SU-DHL-6 (cell line): ENCODE results near the gene HDGF.

ENCODE experiments used
- H2AFZ ChIP-seq: fragments of 200-600 bp; sonication (generic); 2 replicates; pipeline ENCODE4 v1.6.1; 2014; ENCODE audit warnings: low read depth, mild to moderate bottlenecking, moderate library complexity, mixed read lengths, antibody characterized with exemption, low read length; ENCODE audit not compliant: severe bottlenecking
- H3F3A ChIP-seq: fragments of 200-600 bp; shearing (Covaris generic); 2 replicates; pipeline ENCODE4 v1.6.0; 2016; ENCODE audit warnings: antibody characterized with exemption, mild to moderate bottlenecking; ENCODE audit not compliant: insufficient read depth
- H3K27ac ChIP-seq: fragments of 200-600 bp; sonication (generic); 2 replicates; pipeline ENCODE4 v1.5.1; 2016; ENCODE audit warnings: low read depth, mild to moderate bottlenecking, low read length, moderate library complexity, mixed read lengths
- H3K27me3 ChIP-seq: fragments of 200-600 bp; sonication (generic), shearing (Covaris generic); 2 replicates; pipeline ENCODE4 v1.6.0; 2014; ENCODE audit warnings: mild to moderate bottlenecking, low read length
- H3K36me3 ChIP-seq: fragments of 200-600 bp; sonication (generic); 2 replicates; pipeline ENCODE4 v1.6.1; 2014; ENCODE audit warnings: mild to moderate bottlenecking, low read length, mixed read lengths
- H3K4me2 ChIP-seq: fragments of 300-600, 200-600 bp; shearing (Covaris generic), sonication (generic); 2 replicates; pipeline ENCODE4 v1.6.0; 2014; ENCODE audit warnings: low read length, low read depth, mild to moderate bottlenecking; ENCODE audit not compliant: poor library complexity, severe bottlenecking
- H3K4me3 ChIP-seq: fragments of 200-600 bp; sonication (generic); 2 replicates; pipeline ENCODE4 v1.5.1; 2014; ENCODE audit warnings: antibody characterized with exemption, low read length, mild to moderate bottlenecking, mixed read lengths; ENCODE audit not compliant: insufficient read depth, poor library complexity, severe bottlenecking
- H3K79me2 ChIP-seq: fragments of 200-600 bp; sonication (generic); 2 replicates; pipeline ENCODE4 v1.6.1; 2014; ENCODE audit warnings: mild to moderate bottlenecking, low read length, moderate library complexity; ENCODE audit not compliant: insufficient read depth
- H3K9ac ChIP-seq: fragments of 200-600 bp; sonication (generic); 2 replicates; pipeline ENCODE4 v1.7.0; 2014; ENCODE audit warnings: mild to moderate bottlenecking, low read length
- H3K9me2 ChIP-seq: fragments of 200-600 bp; sonication (generic); replicated peaks from 2 replicates; pipeline ENCODE4 v1.6.1; 2014; ENCODE audit warnings: low read length; ENCODE audit not compliant: insufficient read depth
- H3K9me3 ChIP-seq: fragments of 200-600 bp; sonication (generic); 2 replicates; pipeline ENCODE4 v1.6.1; 2014; ENCODE audit warnings: low read length, mixed read lengths; ENCODE audit not compliant: insufficient read depth
- H4K20me1 ChIP-seq: fragments of 200-600 bp; sonication (generic); 2 replicates; pipeline ENCODE4 v1.6.1; 2014; ENCODE audit warnings: low read depth, mild to moderate bottlenecking, antibody characterized with exemption, low read length, moderate library complexity, mixed read lengths
- CTCF ChIP-seq: fragments of 200-600 bp; sonication (generic); IDR thresholded peaks from one replicate; pipeline ENCODE4 v1.5.1; 2017; ENCODE audit warnings: antibody characterized with exemption, mild to moderate bottlenecking, low read length, moderate library complexity; ENCODE audit not compliant: insufficient read depth, poor library complexity, severe bottlenecking
- EZH2phosphoT487 ChIP-seq: fragments of 200-600 bp; sonication (generic), shearing (Covaris generic); conservative IDR thresholded peaks from 2 replicates; pipeline ENCODE4 v1.6.1; 2018; ENCODE audit warnings: mild to moderate bottlenecking, antibody characterized with exemption, low read length, moderate library complexity, mixed read lengths

Gene HDGF

GRCh38 chr1:156751451-156751756, at the start of gene HDGF:
Gene HDGF, minus strand, starts transcription at chr1:156751675. Its CDS starts 246 bp downstream, at chr1:156751429.
- H2AFZ ChIP-seq: peak within 1 kb of the TSS; percentile 11

GRCh38 chr1:156797212-156797871, 45.9 kb upstream of the HDGF start:
- no peaks in the 10 kb centered on the region for H3K9me2 ChIP-seq
- H3K9me3 ChIP-seq: no peaks in the 10 kb centered on the region
- H4K20me1 ChIP-seq: no peaks in the 10 kb centered on the region; the same call in 1 of the 2 replicates
- no peak overlapping the region for H3K4me3 ChIP-seq
- no peaks in the 10 kb centered on the region for H3K27me3 ChIP-seq
- H3K9ac ChIP-seq: no peak overlapping the region
- H3K27ac ChIP-seq: no peak overlapping the region
- H3K79me2 ChIP-seq: no peaks in the 10 kb centered on the region
- H3K36me3 ChIP-seq: peaks cover 32% of the 10 kb centered on the region
- H3F3A ChIP-seq: peaks cover 5% of the 10 kb centered on the region; the same call in 1 of the 2 replicates
- TF ChIP-seq EZH2phosphoT487 (no peak), CTCF (peak; percentile 80)
- H3K4me2 ChIP-seq: no peak overlapping the region
- H2AFZ ChIP-seq: no peak overlapping the region

More at GRCh38 chr1:156751451-156751756, at the start of gene HDGF:
- H3K27ac ChIP-seq: peak within 1 kb of the TSS; percentile 88
- H3K9me3 ChIP-seq: no peaks in the 10 kb centered on the region
- peaks cover 55% of the 10 kb centered on the region for H3K79me2 ChIP-seq
- H3K9ac ChIP-seq: peak within 1 kb of the TSS; percentile 86
- TF ChIP-seq CTCF (no peak), EZH2phosphoT487 (no peak)
- no peaks in the 10 kb centered on the region; the same call in 1 of the 2 replicates for H4K20me1 ChIP-seq
- peak within 1 kb of the TSS; percentile 91 for H3K4me3 ChIP-seq
- peaks cover 26% of the 10 kb centered on the region for H3F3A ChIP-seq
- H3K9me2 ChIP-seq: no peaks in the 10 kb centered on the region
- no peaks in the 10 kb centered on the region for H3K27me3 ChIP-seq
- no peaks in the 10 kb centered on the region for H3K36me3 ChIP-seq
- peak within 1 kb of the TSS; percentile 84 for H3K4me2 ChIP-seq

- Histone ChIP-seq H3K4me2 (no peak overlapping the region), H3F3A (peaks cover 5% of the 10 kb centered on the region; the same call in 1 of the 2 replicates)
These were observed 45.0 kb upstream of the HDGF start for GRCh38 chr1:156796340-156797097.

More at GRCh38 chr1:156796340-156797097, 45.0 kb upstream of the HDGF start:
- H3K9ac ChIP-seq: no peak overlapping the region
- no peaks in the 10 kb centered on the region for H3K9me2 ChIP-seq
- H3K27me3 ChIP-seq: no peaks in the 10 kb centered on the region
- no peak for TF ChIP-seq CTCF
- no peaks in the 10 kb centered on the region; the same call in 1 of the 2 replicates for H4K20me1 ChIP-seq
- peaks cover 35% of the 10 kb centered on the region for H3K36me3 ChIP-seq
- no peak overlapping the region for H3K27ac ChIP-seq
- no peaks in the 10 kb centered on the region for H3K9me3 ChIP-seq
- H3K4me3 ChIP-seq: no peak overlapping the region
- no peaks in the 10 kb centered on the region for H3K79me2 ChIP-seq
- no peak overlapping the region for H2AFZ ChIP-seq
